ENCODE data around the gene PARPBP. TPM values are rescaled to one million over a fixed set of nuclear protein-coding genes. Genes with fewer than 3 reads are reported as not detected.
"Not testable (repeated sequence)": the region's sequence is repeated elsewhere in the genome, so short reads cannot be mapped to it uniquely, and the experiment has no call there.

PARPBP gene
- total RNA-seq, 1 experiment from 2014 or later: 23.5 TPM

DNA sequence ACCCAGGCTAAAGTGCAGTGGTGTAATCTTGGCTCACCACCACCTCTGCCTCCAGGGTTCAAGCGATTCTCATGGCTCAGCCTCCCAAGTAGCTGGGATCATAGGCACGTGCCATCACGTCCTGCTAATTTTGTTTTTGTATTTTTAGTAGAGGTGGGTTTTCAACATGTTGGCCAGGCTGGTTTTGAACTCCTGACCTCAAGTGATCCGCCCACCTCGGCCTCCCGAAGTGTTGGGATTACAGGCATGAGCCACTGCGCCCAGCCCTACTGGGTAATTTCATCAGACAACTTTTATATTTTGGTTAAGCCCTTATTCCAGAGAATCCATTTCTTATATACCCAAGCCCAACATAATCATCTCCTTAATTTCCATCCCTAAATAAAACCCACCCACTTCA is 47.9 kb upstream of the PARPBP start:
- BruUV-seq (replicated peaks): not testable (repeated sequence)

DNA sequence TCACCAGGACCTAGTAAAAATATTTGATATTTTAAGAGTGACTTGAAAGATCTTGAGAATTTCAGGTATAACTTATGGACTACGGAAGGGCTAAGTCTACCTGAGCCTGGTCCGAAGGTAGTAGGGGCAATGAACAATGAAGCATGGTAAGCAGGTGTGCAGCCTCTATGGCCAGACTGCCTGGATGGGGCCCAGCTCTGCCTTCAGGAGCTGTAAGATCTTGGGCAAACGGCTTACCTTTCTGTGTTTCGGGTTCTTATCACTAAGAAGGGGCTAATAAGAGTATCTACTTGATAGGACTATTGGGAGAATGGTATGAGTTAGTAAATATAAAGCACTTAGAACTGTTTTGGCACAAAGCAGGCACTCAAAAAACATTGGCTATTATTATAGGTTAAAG is 39.1 kb upstream of the PARPBP start:
- Histone ChIP-seq H3K4me1 (ENCODE audit: control insufficient read depth in 1 of 2, insufficient read depth in 2 of 2, low read length in 2 of 2) (no peaks in the 10 kb centered on the region), H3K4me3 (replicated peaks in 1 of 2; ENCODE audit: low read depth in 1 of 2, low read length in 2 of 2) (no peak overlapping the region), H3K9me3 (ENCODE audit: control insufficient read depth in 1 of 2, insufficient read depth in 1 of 2, low read depth in 1 of 2, low read length in 2 of 2) (no peaks in the 10 kb centered on the region), H3K36me3 (ENCODE audit: control insufficient read depth in 1 of 2, insufficient read depth in 2 of 2, low read length in 2 of 2) (peaks cover 21 to 26% of the 10 kb centered on the region in 2 experiments; a peak in 3 of 4 replicates), H3K9me2 (ENCODE audit: insufficient read depth) (no peaks in the 10 kb centered on the region), H2AFZ (ENCODE audit: low read depth, low read length, poor library complexity, severe bottlenecking) (no peak overlapping the region), H3K4me2 (ENCODE audit: low read length) (no peak overlapping the region), H3K9ac (ENCODE audit: low read length) (no peak overlapping the region), H3K79me2 (ENCODE audit: insufficient read depth, low read length) (no peaks in the 10 kb centered on the region), H4K20me1 (ENCODE audit: insufficient read depth) (no peaks in the 10 kb centered on the region), H3K27me3 (ENCODE audit: insufficient read depth, low read length) (no peaks in the 10 kb centered on the region), H3K27ac (ENCODE audit: low read depth, low read length) (no peak overlapping the region)
- DNase-seq (ENCODE audit: low read depth, low spot score) (no peak), ATAC-seq (no peak)
- BruUV-seq (replicated peaks): no TSS peak
- POLR2A ChIA-PET: no interaction called here
- intact Hi-C loops (cut with micrococcal nuclease): no loop called here
- CTCF ChIA-PET: no interaction called here
- RAD21 ChIA-PET (ENCODE audit: low non-redundant PET in 1 of 2, low total read pairs in 2 of 2, uncharacterized antibody in 2 of 2, unreplicated experiment in 2 of 2): no interaction called here
- no peak for TF ChIP-seq CEBPB (IDR thresholded peaks at IDR 0.05; ENCODE audit: low read depth)
- TF ChIP-seq, protein P1, sequence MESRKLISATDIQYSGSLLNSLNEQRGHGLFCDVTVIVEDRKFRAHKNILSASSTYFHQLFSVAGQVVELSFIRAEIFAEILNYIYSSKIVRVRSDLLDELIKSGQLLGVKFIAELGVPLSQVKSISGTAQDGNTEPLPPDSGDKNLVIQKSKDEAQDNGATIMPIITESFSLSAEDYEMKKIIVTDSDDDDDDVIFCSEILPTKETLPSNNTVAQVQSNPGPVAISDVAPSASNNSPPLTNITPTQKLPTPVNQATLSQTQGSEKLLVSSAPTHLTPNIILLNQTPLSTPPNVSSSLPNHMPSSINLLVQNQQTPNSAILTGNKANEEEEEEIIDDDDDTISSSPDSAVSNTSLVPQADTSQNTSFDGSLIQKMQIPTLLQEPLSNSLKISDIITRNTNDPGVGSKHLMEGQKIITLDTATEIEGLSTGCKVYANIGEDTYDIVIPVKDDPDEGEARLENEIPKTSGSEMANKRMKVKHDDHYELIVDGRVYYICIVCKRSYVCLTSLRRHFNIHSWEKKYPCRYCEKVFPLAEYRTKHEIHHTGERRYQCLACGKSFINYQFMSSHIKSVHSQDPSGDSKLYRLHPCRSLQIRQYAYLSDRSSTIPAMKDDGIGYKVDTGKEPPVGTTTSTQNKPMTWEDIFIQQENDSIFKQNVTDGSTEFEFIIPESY (IDR thresholded peaks at IDR 0.05; ENCODE audit: extremely low read depth, insufficient replicate concordance, low read length): no peak
- TF ChIP-seq, protein P2, sequence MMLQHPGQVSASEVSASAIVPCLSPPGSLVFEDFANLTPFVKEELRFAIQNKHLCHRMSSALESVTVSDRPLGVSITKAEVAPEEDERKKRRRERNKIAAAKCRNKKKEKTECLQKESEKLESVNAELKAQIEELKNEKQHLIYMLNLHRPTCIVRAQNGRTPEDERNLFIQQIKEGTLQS (IDR thresholded peaks at IDR 0.05): no peak
- no peak for TF ChIP-seq ZFX (IDR thresholded peaks at IDR 0.05)
- TF ChIP-seq CBX3 (IDR thresholded peaks at IDR 0.05; ENCODE audit: low read depth): no peak
- TF ChIP-seq, protein P3, sequence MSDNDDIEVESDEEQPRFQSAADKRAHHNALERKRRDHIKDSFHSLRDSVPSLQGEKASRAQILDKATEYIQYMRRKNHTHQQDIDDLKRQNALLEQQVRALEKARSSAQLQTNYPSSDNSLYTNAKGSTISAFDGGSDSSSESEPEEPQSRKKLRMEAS (IDR thresholded peaks at IDR 0.05): no peak
- TF ChIP-seq, protein P4, sequence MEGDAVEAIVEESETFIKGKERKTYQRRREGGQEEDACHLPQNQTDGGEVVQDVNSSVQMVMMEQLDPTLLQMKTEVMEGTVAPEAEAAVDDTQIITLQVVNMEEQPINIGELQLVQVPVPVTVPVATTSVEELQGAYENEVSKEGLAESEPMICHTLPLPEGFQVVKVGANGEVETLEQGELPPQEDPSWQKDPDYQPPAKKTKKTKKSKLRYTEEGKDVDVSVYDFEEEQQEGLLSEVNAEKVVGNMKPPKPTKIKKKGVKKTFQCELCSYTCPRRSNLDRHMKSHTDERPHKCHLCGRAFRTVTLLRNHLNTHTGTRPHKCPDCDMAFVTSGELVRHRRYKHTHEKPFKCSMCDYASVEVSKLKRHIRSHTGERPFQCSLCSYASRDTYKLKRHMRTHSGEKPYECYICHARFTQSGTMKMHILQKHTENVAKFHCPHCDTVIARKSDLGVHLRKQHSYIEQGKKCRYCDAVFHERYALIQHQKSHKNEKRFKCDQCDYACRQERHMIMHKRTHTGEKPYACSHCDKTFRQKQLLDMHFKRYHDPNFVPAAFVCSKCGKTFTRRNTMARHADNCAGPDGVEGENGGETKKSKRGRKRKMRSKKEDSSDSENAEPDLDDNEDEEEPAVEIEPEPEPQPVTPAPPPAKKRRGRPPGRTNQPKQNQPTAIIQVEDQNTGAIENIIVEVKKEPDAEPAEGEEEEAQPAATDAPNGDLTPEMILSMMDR (IDR thresholded peaks at IDR 0.05 in 2 of 3, conservative IDR thresholded peaks at IDR 0.05 in 1 of 3; ENCODE audit: borderline replicate concordance in 1 of 3, insufficient read depth in 1 of 3, low read depth in 2 of 3, low read length in 2 of 3): no peak
- TF ChIP-seq SRF (IDR thresholded peaks at IDR 0.05; ENCODE audit: low read depth): no peak
- no peak for TF ChIP-seq POLR2AphosphoS5 (IDR thresholded peaks at IDR 0.05; ENCODE audit: low read depth, low read length)
- no peak for TF ChIP-seq JUND (IDR thresholded peaks at IDR 0.05)

More for the DNA sequence above, 47.9 kb upstream of the PARPBP start:
- POLR2A ChIA-PET; DNase-seq (ENCODE audit: low read depth, low spot score); H4K20me1 ChIP-seq (ENCODE audit: insufficient read depth); H3K9me2 ChIP-seq (ENCODE audit: insufficient read depth); H3K9me3 ChIP-seq (ENCODE audit: control insufficient read depth in 1 of 2, insufficient read depth in 1 of 2, low read depth in 1 of 2, low read length in 2 of 2); H3K27ac ChIP-seq (ENCODE audit: low read depth, low read length); H2AFZ ChIP-seq (ENCODE audit: low read depth, low read length, poor library complexity, severe bottlenecking); ATAC-seq; H3K27me3 ChIP-seq (ENCODE audit: insufficient read depth, low read length); H3K4me3 ChIP-seq (replicated peaks in 1 of 2; ENCODE audit: low read depth in 1 of 2, low read length in 2 of 2); RAD21 ChIA-PET (ENCODE audit: low non-redundant PET in 1 of 2, low total read pairs in 2 of 2, uncharacterized antibody in 2 of 2, unreplicated experiment in 2 of 2); intact Hi-C loops (cut with micrococcal nuclease); H3K79me2 ChIP-seq (ENCODE audit: insufficient read depth, low read length); CTCF ChIA-PET; H3K9ac ChIP-seq (ENCODE audit: low read length); H3K4me1 ChIP-seq (ENCODE audit: control insufficient read depth in 1 of 2, insufficient read depth in 2 of 2, low read length in 2 of 2); H3K4me2 ChIP-seq (ENCODE audit: low read length): not testable (repeated sequence)
- H3K36me3 ChIP-seq (ENCODE audit: control insufficient read depth in 1 of 2, insufficient read depth in 2 of 2, low read length in 2 of 2): peaks cover 11 to 12% of the 10 kb centered on the region in 2 experiments; a peak in 3 of 4 replicates

DNA sequence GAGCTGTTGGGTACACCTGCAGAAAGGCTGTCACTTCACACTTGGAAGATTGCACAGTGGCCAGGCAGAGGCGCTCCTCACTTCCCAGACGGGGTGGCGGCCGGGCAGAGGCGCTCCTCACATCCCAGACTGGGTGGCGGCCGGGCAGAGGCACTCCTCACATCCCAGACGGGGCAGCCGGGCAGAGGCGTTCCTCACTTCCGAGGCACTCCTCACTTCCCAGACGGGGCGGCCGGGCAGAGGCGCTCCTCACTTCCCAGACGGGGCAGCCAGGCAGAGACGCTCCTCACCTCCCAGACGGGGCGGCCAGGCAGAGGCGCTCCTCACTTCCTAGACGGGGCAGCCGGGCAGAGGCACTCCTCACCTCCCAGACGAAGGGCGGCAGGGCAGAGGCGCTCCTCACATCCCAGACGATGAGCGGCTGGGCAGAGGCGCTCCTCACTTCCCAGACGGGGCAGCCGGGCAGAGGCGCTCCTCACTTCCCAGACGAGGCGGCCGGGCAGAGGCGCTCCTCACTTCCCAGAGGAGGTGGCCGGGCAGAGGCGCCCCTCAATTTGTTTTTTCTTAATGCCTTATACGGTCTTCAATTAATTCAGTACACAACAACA is 30.7 kb upstream of the PARPBP start:
- CTCF ChIA-PET; H3K4me1 ChIP-seq (ENCODE audit: control insufficient read depth in 1 of 2, insufficient read depth in 2 of 2, low read length in 2 of 2); intact Hi-C loops (cut with micrococcal nuclease); H3K9ac ChIP-seq (ENCODE audit: low read length); H3K27me3 ChIP-seq (ENCODE audit: insufficient read depth, low read length); H3K9me2 ChIP-seq (ENCODE audit: insufficient read depth); H3K4me2 ChIP-seq (ENCODE audit: low read length); POLR2A ChIA-PET; H3K9me3 ChIP-seq (ENCODE audit: control insufficient read depth in 1 of 2, insufficient read depth in 1 of 2, low read depth in 1 of 2, low read length in 2 of 2); ATAC-seq; RAD21 ChIA-PET (ENCODE audit: low non-redundant PET in 1 of 2, low total read pairs in 2 of 2, uncharacterized antibody in 2 of 2, unreplicated experiment in 2 of 2); H2AFZ ChIP-seq (ENCODE audit: low read depth, low read length, poor library complexity, severe bottlenecking); DNase-seq (ENCODE audit: low read depth, low spot score); H3K4me3 ChIP-seq (replicated peaks in 1 of 2; ENCODE audit: low read depth in 1 of 2, low read length in 2 of 2); H3K27ac ChIP-seq (ENCODE audit: low read depth, low read length); H4K20me1 ChIP-seq (ENCODE audit: insufficient read depth); H3K79me2 ChIP-seq (ENCODE audit: insufficient read depth, low read length); BruUV-seq (replicated peaks): not testable (repeated sequence)
- H3K36me3 ChIP-seq (ENCODE audit: control insufficient read depth in 1 of 2, insufficient read depth in 2 of 2, low read length in 2 of 2): peaks cover 3 to 16% of the 10 kb centered on the region in 2 experiments; a peak in 2 of 4 replicates

Measured in HCT116 (cell line).